D341Med (cell line): Measurements from ENCODE around the gene ARHGEF39.

ENCODE experiments used
- DNase-seq: peaks from one replicate; pipeline ENCODE4 v3.0.0; 2012; ENCODE audit warnings: low spot score

ARHGEF39 gene

DNA sequence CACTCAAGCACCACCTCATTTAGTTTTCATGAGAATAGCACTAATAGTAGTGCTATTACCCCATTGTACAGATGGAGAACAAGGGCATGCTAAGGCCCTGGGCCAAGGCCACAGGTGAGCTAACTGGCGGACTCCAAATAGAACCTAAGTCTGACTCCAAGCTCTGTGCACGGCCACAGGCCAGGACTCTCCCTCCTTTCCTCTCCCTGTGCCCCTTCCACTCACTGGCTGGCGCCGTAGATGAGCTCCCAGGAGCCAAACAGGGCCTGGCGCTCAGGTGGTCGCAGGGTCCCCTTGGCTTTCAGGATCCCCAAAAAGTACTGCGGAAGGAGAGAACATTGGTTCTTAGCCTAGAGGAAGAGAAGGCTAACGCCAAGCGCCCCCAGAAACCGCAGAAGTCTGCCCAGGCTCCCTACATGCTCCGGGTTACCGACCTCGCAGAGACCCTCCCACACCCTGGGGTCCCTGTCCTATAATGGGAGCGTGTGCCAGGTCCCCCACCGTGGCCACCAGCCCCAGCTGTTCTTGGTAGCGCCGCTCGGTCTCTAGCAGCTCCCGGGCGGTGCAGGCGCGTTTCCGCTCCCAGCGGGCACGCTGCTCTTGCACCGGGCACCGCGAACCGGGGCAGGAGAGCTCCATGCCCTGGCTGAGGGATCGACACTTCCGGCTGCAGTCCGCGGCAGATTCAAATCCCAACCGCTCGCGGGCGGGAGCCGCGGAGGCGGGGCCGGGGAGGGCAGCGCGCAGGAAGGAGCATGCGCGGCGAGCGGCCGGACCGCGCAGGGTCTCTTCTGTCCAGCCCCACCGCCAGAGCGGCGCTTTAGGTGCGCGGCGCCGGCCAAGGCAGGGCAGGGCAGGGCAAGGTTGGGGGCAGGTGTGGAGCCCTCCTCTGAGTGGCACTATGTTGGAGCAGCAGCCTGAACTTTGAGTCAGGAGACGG is at the start of gene ARHGEF39:
TSS of gene ARHGEF39 (minus strand) at position 665 of the 940 bp plus-strand sequence. CDS start at position 639, 26 bp downstream.
- DNase-seq = peak; percentile 96

DNA sequence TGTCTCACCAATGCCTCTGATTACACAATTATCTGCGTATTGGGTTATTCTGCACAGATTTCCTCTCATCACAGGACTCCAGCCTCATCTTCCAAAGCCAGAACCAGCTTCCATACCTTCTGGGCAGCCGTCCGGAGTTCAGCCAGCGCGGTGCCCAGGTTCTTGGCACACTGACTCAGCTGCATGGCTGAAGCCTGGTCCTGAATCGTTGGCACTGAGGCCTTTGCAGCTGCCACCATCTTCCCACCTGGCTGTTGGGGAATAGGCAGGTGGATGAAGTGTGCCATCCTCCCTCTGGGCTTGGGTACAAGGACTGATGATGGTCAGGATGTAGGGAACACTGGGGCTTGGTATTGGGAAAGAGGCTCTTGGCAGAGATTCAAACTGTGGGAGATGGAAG is 49.1 kb upstream of the ARHGEF39 start:
- DNase-seq = no peak

GRCh38 chr9:35713578-35713977 is 48.6 kb upstream of the ARHGEF39 start:
- DNase-seq = no peak

- DNase-seq = no peak
Measured at GRCh38 chr9:35712762-35713400, 47.9 kb upstream of the ARHGEF39 start.

DNA sequence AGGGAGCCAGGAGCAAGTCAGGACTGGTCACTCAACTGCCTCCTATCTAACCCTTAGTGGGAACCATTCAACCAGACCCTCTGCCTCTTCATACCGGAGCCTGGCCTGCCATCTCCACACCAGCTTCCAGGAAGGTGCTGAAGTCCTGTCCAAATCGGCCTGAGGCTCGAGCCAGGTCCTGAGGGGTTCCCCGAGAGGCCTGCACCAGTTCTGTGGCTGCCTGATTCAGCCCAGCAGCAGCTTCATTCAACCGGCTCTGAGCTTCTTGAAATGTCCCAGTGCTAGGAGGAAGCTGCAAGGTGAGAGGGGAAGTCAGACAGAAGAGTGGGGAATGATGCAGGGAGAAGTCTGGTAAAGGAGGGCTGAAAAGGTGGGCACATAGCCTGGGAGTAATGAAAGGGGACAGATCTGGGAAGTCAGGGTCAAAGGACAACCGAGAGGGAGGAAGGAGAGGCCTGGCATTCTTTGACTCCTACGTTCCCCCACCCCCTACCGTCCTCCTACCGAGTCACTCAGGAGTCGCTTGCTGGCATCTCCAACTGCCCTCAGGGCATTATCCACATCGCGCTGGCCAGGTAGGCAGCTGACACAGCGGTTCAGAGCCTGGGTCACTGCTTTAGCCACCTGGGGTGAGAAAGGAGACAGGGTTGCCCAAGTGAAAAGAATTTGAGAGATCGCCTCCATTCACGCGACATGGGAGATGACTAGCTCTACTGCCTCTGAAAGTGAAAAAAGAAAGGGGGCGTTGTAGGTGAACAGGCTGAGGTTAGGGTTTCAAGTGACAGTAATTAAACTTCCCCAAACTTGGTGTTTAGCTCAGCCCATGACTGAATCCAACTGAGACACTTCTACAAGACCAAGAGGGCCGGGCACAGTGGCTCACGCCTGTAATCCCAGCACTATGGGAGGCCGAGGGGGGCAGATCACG is 46.8 kb upstream of the ARHGEF39 start:
- no peak for DNase-seq

- no peak for DNase-seq
Measured at GRCh38 chr9:35710818-35711500, 46.0 kb upstream of the ARHGEF39 start.

- DNase-seq = no peak
Measured at GRCh38 chr9:35708146-35708545, 43.2 kb upstream of the ARHGEF39 start.

GRCh38 chr9:35706951-35707350 is 42.0 kb upstream of the ARHGEF39 start:
- DNase-seq = no peak

DNA sequence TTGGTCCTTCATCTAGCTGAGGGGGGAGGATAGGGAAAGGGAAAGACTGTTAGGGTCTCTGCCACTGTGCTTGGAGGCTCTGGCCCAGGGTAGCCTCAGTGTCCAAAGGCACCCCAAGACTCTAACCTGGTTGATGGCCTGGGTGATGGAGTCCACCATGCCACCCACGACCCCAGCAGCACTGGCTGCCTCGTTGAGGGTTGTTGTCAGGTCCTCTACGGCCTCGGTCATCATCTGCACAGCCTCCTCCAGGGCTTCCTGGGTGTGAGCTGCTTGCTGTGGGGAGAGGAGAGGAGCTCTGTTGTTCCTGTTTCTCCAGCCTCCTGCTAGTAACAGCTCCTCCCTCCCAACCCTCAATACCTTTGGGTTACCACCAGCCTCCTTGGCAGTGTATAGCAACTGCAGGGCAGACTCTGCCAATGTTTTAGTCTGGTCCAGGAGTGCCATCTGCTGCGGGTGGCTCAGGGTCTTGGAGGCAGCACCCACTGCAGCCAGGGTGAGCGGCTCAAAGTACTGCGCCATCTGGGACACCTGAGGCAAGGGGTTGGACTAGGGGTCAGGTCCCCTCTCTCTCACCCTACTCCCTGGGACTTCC is 40.9 kb upstream of the ARHGEF39 start:
- no peak for DNase-seq

GRCh38 chr9:35705372-35705771 is 40.4 kb upstream of the ARHGEF39 start:
- no peak for DNase-seq

- DNase-seq = no peak
Measured at GRCh38 chr9:35703906-35704672, 39.1 kb upstream of the ARHGEF39 start.

GRCh38 chr9:35702696-35703095 is 37.7 kb upstream of the ARHGEF39 start:
- DNase-seq = no peak

DNA sequence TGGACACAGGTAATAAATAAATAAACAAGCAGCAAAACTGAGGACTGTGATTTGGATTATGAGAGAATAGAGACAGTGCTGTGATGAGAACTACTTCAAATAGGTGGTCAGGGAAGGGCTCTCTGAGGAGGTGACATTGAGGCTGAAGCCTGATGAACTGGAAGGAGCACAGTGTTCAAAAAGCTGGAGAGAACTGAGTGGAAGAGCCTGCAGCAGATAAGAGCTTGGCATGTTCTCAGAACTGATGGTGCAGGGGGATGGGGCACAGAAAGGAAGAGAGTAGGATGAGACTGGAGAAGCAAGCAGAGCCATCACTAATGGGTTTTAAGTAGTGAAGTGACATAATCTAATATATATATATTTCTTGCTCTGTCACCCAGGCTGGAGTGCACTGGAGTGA is 35.9 kb upstream of the ARHGEF39 start:
- no peak for DNase-seq

DNA sequence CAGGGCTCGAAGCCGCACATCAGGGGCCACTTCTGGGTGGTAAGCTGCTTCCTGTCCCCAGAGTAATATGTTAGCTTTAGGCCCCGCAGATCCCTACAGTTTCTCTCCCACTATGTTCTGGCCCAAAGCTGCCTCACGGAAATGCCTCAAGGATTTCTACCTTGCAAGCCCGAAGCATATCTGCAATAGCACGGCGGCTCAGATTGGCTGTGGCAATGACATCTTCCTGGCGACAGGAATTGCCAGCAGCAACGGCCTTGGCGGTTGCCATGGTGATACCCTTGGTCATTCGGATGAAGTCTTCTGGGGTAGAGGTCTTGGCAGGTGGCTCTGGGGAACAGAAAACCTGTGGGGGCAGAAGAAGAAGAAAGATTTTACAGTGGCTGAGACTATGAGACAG is 35.0 kb upstream of the ARHGEF39 start:
- DNase-seq = no peak

DNA sequence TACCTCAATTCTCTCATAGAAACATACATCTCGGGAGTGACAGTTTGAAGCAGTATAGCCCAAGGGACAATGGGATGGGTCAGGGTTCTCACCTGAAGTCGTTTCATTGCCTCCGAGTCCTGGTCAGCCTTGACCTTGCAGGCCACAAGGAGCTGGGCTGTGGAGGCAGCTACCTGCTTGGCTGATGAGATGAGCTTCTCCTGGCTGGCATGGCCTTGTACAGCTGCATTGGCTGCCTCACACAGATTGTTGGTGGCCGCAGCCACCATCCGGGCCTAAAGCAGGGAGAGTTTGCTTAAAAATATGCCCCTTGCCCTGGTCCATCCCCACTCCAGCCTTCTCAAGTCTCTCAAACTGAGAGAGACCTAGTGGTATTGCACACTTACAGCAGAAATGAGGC is 33.2 kb upstream of the ARHGEF39 start:
- DNase-seq = no peak

DNA sequence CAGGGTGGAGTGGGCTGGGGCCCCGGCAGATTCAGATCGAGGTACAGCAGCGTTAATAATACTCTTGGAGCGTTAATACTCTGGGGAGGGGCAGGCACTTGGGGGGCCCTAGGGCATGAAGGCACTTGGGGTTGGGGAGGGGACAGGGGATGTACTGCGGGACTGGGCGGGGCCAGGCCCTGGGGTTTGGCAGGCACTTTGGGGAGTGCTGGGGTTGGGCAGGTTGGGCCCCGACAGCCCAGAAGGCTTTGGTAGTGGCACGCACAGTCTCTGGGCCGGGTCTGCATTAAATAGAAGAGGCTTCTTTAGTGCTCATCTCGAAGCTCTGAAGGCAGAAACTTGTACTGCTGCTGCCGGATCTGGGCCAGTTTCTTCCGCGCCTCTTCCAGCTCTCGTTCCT is 32.5 kb upstream of the ARHGEF39 start:
- DNase-seq = no peak

GRCh38 chr9:35696520-35697215 is 31.7 kb upstream of the ARHGEF39 start:
- peak; percentile 77 for DNase-seq

DNA sequence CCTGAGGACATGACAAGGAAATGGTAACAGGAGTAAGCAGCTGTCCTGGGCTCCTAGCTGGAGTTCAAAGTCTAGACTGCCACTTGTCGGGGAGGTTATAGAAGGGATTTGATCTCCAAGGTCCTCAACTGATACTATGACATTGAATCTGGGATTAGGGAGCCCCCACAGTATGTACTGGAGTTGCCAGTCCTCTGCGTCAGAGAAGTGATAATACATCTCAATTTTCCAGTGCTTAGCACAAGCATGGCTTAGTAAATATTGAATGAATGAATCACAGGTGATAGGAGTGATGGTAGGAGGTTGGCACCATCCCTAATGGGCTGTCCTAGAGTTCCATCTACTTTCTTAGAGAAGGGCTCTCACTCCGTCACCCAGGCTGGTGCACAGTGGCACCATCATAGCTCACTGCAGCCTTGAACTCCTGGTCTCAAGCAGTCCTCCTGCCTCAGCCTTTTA is 31.0 kb upstream of the ARHGEF39 start:
- no peak for DNase-seq

DNA sequence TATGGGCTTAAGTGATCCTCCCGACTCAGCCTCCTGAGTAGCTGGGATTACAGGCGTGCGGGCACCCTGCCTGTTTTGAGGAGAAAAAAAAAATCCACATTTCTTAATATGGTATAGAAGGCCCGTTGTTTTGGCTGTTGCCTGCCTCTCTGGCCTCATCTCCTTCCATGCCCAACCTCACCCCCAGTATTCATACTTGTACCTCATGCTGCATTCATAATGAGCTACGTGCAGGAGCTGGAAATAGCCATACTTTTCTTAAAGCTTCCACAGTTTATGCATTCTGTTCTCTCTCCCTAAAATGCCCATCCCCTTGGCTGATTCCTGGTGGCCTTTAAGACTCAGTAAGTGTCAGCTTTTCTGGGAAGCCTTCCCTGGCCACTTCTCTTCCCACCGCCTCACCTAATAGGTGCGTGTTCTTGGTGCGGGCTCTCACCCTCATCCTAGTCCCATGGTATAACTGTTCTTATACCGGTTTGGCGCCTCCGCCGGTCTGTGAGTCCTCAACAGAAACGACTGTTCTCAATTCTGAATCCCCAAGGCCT is 26.8 kb upstream of the ARHGEF39 start:
- no peak for DNase-seq

DNA sequence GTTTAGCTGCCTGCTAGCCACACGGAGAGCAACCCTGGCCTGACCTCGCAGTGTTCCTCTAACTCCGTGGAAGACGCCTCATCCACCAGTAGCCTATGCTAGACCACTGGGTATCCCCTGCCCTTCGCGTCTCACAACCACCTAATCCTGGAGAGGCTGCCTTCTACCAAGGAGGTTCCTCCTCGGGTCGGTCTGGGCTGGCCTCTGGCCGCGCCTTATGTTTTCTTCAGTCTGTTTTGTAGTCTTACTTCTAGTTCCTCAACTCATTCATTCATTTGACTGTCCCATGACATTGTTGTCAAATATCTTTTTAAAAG is 26.3 kb upstream of the ARHGEF39 start:
- DNase-seq = no peak
